ENCODE data around the gene MLLT3. TPM values are rescaled to one million over a fixed set of nuclear protein-coding genes. Genes with fewer than 3 reads are reported as not detected.

Gene MLLT3
- total and polyA plus RNA-seq, 2 experiments from 2014 or later = 13.7 to 39.2 TPM

- H4K20me1 ChIP-seq (ENCODE audit: insufficient read depth, poor library complexity, severe bottlenecking) = no peaks in the 10 kb centered on the region
- no peak overlapping the region for H2AFZ ChIP-seq
- DNase-seq (ENCODE audit: low spot score) = no peak
- H3K4me3 ChIP-seq = no peak overlapping the region
- no peaks in the 10 kb centered on the region for H3K9me3 ChIP-seq (ENCODE audit: low read depth)
- peaks cover 22% of the 10 kb centered on the region for H3K4me1 ChIP-seq (ENCODE audit: insufficient read depth)
- H3K27me3 ChIP-seq = no peaks in the 10 kb centered on the region
- no peak overlapping the region for H3K4me2 ChIP-seq
- no peaks in the 10 kb centered on the region for H3K79me2 ChIP-seq
- H3K9me2 ChIP-seq (replicated peaks; ENCODE audit: insufficient read depth) = no peaks in the 10 kb centered on the region
- H3K27ac ChIP-seq = no peak overlapping the region
- no peaks in the 10 kb centered on the region for H3K36me3 ChIP-seq (replicated peaks; ENCODE audit: insufficient read depth, low read depth)
- 83% methylated on average over 6 of the region's 6 CpGs for WGBS (ENCODE audit: low lambda C conversion rate, missing lambda C conversion rate)
- TF ChIP-seq EZH2phosphoT487 (IDR thresholded peaks at IDR 0.05; ENCODE audit: low read depth, severe bottlenecking, unreplicated experiment) = no peak
- no peak for TF ChIP-seq CTCF (IDR thresholded peaks at IDR 0.05; ENCODE audit: poor library complexity)
- no peak for TF ChIP-seq EZH2 (IDR thresholded peaks at IDR 0.05; ENCODE audit: borderline replicate concordance)
Observed at GRCh38 chr9:20321423-20322082, 300.7 kb downstream of the MLLT3 start.

GRCh38 chr9:20320921-20321320 lies 301.4 kb downstream of the MLLT3 start:
- TF ChIP-seq EZH2phosphoT487 (IDR thresholded peaks at IDR 0.05; ENCODE audit: low read depth, severe bottlenecking, unreplicated experiment) (no peak), EZH2 (IDR thresholded peaks at IDR 0.05; ENCODE audit: borderline replicate concordance) (no peak), CTCF (IDR thresholded peaks at IDR 0.05; ENCODE audit: poor library complexity) (no peak)
- Histone ChIP-seq H3K27ac (peak overlapping the region; percentile 53), H3K79me2 (no peaks in the 10 kb centered on the region), H2AFZ (no peak overlapping the region), H3K4me2 (no peak overlapping the region), H3K36me3 (replicated peaks; ENCODE audit: insufficient read depth, low read depth) (no peaks in the 10 kb centered on the region), H3K27me3 (no peaks in the 10 kb centered on the region), H4K20me1 (ENCODE audit: insufficient read depth, poor library complexity, severe bottlenecking) (no peaks in the 10 kb centered on the region), H3K9me3 (ENCODE audit: low read depth) (no peaks in the 10 kb centered on the region), H3K4me1 (ENCODE audit: insufficient read depth) (peaks cover 22% of the 10 kb centered on the region), H3K4me3 (no peak overlapping the region), H3K9me2 (replicated peaks; ENCODE audit: insufficient read depth) (no peaks in the 10 kb centered on the region)
- no peak for DNase-seq (ENCODE audit: low spot score)
- WGBS (ENCODE audit: low lambda C conversion rate, missing lambda C conversion rate) = 84% methylated on average over 2 of the region's 2 CpGs

DNA sequence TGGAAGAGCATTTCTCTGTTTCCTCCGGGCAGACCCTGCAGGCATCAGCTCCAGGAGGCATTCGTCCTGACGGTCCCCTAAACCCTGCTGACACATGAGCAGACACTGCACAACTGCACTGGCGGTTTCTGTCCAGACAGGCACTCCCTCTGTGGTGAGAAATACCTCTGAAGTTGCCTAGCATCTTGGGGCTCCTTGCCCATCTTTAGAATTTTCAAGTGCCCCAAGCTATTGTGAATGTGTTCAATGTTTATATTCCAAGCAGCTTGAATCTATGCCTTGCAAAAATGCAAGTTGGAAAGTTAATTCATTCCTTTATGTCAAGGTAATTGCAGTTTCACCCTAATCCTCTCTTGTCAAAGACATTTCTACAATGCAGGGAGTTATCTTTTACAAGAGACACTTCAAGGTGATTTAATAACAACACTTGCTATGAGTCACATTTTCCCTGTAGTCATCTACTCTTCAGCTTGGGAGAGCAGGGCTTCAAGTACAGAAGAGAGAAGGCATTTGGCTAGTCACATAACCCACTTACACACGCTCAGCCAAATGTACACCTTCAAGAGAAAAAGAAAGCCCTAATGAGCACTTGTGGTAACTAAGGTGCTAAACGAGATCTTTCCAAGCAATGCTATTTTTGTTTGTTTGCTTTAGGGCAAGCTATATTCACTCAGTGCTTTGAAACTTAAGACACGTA lies 302.5 kb downstream of the MLLT3 start:
- Histone ChIP-seq H3K27me3 (no peaks in the 10 kb centered on the region), H3K36me3 (replicated peaks; ENCODE audit: insufficient read depth, low read depth) (no peaks in the 10 kb centered on the region), H3K79me2 (no peaks in the 10 kb centered on the region), H2AFZ (no peak overlapping the region), H3K4me3 (no peak overlapping the region), H3K9me3 (ENCODE audit: low read depth) (no peaks in the 10 kb centered on the region), H4K20me1 (ENCODE audit: insufficient read depth, poor library complexity, severe bottlenecking) (no peaks in the 10 kb centered on the region), H3K27ac (peak overlapping the region; percentile 53), H3K4me1 (ENCODE audit: insufficient read depth) (peaks cover 22% of the 10 kb centered on the region), H3K9me2 (replicated peaks; ENCODE audit: insufficient read depth) (no peaks in the 10 kb centered on the region), H3K4me2 (peak overlapping the region; percentile 28)
- 51% methylated on average over 7 of the region's 7 CpGs for WGBS (ENCODE audit: low lambda C conversion rate, missing lambda C conversion rate)
- TF ChIP-seq EZH2phosphoT487 (IDR thresholded peaks at IDR 0.05; ENCODE audit: low read depth, severe bottlenecking, unreplicated experiment) (no peak), CTCF (IDR thresholded peaks at IDR 0.05; ENCODE audit: poor library complexity) (no peak), EZH2 (IDR thresholded peaks at IDR 0.05; ENCODE audit: borderline replicate concordance) (no peak)
- DNase-seq (ENCODE audit: low spot score) = peak; percentile 81
